ENCODE data around the gene CLHC1.

DNA sequence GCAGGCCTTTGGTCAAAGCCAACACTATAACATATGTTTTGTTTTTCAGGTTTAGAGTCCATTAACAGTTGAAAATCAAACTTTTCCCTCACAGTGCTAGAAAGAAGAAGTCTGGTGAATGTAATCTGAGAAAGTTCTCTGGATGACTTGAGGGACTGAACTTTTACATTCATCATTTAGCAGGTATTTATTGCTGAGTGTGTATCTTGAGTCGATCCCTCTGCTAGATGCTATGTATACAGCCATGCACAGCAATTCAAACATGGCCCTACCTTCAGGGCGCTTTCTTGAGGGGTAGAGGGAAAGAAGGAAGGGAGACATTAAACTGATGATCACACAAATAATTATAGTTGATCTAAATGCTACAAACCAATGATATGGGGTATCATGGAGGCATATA, 89.6 kb downstream of the CLHC1 start:
- TF ChIP-seq EZH2 (IDR thresholded peaks at IDR 0.05; ENCODE audit: insufficient read depth, poor library complexity, severe bottlenecking) (no peak), EZH2phosphoT487 (IDR thresholded peaks at IDR 0.05; ENCODE audit: insufficient read depth, low read depth) (no peak)

Measured in GM23248 (cell line).